ENCODE measurements around the gene C3orf38. TPM values are rescaled to one million over a fixed set of nuclear protein-coding genes. Genes with fewer than 3 reads are reported as not detected.

Gene C3orf38
- total RNA-seq, 1 experiment from 2014 or later = 24.1 TPM

DNA sequence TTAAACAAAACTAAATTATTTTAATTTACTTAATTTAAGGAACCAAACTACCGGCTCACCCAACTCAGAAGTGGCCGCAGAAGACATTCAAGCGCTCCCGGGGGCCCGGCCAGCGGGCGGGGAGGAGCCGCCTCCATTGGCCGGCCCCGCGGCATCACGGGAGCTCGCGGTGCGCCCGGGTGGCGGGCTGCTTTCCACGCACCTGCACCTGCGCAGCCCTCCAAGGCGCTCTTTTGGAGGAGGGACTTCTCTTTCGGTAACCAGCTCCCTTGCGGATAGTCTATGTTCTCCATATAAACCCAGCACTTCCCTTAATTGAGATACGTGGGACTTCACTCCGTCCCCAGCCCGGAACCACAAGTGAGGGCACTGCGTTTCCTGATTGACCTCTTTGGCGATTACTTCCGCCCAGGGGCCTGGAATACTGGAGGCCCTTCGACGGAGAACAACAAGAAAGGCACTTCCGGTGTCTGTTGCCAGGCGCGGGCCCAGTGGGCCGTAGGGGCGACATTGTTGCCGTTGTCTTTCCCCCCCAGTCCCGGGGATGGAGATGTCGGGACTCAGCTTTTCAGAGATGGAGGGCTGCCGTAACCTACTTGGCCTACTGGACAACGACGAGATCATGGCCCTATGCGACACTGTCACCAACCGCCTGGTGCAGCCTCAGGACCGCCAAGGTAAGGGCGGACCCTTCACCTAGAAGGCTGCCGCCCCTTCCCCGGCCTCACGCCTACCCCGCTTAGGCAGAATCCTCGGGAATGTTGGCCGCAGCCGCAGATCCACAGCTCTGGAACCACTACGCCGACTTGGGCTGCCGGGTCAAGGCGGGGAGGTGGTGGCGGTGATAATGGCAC is at the start of gene C3orf38 (continued):
- TF ChIP-seq, protein P1, sequence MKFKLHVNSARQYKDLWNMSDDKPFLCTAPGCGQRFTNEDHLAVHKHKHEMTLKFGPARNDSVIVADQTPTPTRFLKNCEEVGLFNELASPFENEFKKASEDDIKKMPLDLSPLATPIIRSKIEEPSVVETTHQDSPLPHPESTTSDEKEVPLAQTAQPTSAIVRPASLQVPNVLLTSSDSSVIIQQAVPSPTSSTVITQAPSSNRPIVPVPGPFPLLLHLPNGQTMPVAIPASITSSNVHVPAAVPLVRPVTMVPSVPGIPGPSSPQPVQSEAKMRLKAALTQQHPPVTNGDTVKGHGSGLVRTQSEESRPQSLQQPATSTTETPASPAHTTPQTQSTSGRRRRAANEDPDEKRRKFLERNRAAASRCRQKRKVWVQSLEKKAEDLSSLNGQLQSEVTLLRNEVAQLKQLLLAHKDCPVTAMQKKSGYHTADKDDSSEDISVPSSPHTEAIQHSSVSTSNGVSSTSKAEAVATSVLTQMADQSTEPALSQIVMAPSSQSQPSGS (CRISPR knock-in tag; IDR thresholded peaks at IDR 0.05; ENCODE audit: borderline replicate concordance, low read depth) = no peak; the same call in 1 of the 2 replicates
- TF ChIP-seq SMAD3 (CRISPR knock-in tag; IDR thresholded peaks at IDR 0.05; ENCODE audit: borderline replicate concordance) (no peak), JUN (CRISPR knock-in tag; IDR thresholded peaks at IDR 0.05) (no peak), ZNF317 (CRISPR knock-in tag; IDR thresholded peaks at IDR 0.05; ENCODE audit: borderline replicate concordance, low read depth) (no peak), IRF2 (CRISPR knock-in tag; IDR thresholded peaks at IDR 0.05; ENCODE audit: borderline replicate concordance, low read depth) (no peak), RORB (CRISPR knock-in tag; IDR thresholded peaks at IDR 0.05) (no peak)
- TF ChIP-seq, protein P2, sequence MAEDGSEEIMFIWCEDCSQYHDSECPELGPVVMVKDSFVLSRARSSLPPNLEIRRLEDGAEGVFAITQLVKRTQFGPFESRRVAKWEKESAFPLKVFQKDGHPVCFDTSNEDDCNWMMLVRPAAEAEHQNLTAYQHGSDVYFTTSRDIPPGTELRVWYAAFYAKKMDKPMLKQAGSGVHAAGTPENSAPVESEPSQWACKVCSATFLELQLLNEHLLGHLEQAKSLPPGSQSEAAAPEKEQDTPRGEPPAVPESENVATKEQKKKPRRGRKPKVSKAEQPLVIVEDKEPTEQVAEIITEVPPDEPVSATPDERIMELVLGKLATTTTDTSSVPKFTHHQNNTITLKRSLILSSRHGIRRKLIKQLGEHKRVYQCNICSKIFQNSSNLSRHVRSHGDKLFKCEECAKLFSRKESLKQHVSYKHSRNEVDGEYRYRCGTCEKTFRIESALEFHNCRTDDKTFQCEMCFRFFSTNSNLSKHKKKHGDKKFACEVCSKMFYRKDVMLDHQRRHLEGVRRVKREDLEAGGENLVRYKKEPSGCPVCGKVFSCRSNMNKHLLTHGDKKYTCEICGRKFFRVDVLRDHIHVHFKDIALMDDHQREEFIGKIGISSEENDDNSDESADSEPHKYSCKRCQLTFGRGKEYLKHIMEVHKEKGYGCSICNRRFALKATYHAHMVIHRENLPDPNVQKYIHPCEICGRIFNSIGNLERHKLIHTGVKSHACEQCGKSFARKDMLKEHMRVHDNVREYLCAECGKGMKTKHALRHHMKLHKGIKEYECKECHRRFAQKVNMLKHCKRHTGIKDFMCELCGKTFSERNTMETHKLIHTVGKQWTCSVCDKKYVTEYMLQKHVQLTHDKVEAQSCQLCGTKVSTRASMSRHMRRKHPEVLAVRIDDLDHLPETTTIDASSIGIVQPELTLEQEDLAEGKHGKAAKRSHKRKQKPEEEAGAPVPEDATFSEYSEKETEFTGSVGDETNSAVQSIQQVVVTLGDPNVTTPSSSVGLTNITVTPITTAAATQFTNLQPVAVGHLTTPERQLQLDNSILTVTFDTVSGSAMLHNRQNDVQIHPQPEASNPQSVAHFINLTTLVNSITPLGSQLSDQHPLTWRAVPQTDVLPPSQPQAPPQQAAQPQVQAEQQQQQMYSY (CRISPR knock-in tag; IDR thresholded peaks at IDR 0.05) = no peak
- TF ChIP-seq, protein P3, sequence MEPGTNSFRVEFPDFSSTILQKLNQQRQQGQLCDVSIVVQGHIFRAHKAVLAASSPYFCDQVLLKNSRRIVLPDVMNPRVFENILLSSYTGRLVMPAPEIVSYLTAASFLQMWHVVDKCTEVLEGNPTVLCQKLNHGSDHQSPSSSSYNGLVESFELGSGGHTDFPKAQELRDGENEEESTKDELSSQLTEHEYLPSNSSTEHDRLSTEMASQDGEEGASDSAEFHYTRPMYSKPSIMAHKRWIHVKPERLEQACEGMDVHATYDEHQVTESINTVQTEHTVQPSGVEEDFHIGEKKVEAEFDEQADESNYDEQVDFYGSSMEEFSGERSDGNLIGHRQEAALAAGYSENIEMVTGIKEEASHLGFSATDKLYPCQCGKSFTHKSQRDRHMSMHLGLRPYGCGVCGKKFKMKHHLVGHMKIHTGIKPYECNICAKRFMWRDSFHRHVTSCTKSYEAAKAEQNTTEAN (CRISPR knock-in tag; IDR thresholded peaks at IDR 0.05) = no peak
- TF ChIP-seq, protein P4, sequence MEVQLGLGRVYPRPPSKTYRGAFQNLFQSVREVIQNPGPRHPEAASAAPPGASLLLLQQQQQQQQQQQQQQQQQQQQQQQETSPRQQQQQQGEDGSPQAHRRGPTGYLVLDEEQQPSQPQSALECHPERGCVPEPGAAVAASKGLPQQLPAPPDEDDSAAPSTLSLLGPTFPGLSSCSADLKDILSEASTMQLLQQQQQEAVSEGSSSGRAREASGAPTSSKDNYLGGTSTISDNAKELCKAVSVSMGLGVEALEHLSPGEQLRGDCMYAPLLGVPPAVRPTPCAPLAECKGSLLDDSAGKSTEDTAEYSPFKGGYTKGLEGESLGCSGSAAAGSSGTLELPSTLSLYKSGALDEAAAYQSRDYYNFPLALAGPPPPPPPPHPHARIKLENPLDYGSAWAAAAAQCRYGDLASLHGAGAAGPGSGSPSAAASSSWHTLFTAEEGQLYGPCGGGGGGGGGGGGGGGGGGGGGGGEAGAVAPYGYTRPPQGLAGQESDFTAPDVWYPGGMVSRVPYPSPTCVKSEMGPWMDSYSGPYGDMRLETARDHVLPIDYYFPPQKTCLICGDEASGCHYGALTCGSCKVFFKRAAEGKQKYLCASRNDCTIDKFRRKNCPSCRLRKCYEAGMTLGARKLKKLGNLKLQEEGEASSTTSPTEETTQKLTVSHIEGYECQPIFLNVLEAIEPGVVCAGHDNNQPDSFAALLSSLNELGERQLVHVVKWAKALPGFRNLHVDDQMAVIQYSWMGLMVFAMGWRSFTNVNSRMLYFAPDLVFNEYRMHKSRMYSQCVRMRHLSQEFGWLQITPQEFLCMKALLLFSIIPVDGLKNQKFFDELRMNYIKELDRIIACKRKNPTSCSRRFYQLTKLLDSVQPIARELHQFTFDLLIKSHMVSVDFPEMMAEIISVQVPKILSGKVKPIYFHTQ (CRISPR knock-in tag; IDR thresholded peaks at IDR 0.05) = no peak
- TF ChIP-seq, protein P5, sequence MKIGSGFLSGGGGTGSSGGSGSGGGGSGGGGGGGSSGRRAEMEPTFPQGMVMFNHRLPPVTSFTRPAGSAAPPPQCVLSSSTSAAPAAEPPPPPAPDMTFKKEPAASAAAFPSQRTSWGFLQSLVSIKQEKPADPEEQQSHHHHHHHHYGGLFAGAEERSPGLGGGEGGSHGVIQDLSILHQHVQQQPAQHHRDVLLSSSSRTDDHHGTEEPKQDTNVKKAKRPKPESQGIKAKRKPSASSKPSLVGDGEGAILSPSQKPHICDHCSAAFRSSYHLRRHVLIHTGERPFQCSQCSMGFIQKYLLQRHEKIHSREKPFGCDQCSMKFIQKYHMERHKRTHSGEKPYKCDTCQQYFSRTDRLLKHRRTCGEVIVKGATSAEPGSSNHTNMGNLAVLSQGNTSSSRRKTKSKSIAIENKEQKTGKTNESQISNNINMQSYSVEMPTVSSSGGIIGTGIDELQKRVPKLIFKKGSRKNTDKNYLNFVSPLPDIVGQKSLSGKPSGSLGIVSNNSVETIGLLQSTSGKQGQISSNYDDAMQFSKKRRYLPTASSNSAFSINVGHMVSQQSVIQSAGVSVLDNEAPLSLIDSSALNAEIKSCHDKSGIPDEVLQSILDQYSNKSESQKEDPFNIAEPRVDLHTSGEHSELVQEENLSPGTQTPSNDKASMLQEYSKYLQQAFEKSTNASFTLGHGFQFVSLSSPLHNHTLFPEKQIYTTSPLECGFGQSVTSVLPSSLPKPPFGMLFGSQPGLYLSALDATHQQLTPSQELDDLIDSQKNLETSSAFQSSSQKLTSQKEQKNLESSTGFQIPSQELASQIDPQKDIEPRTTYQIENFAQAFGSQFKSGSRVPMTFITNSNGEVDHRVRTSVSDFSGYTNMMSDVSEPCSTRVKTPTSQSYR (CRISPR knock-in tag; IDR thresholded peaks at IDR 0.05) = no peak

DNA sequence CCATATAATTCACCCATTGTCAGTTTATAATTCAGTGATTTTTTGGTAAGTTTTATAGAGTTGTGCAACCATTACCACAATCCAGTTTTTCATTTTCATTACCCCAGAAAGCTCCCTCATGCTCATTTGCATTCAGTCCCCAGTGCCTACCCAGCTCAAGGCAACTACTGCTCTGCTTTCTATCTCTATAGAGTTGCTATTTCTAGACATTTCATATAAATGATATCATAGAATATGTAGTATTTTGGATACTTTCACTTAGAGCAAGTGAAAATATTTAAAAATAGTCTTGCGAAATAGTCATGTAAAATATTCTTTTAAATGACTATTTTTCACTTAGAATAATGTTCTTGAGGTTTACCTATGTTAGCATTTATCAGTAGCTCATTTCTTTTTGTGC is 48.6 kb upstream of the C3orf38 start:
- CTCF ChIA-PET = interaction anchor here (3.9 kb wide), 1 partner anchor 12 kb away, joined by 17 read pairs; no protein-coding TSS in a partner anchor
- no peak overlapping the region for H3K27ac Mint-ChIP-seq
- peaks cover 27% of the 10 kb centered on the region for H3K36me3 Mint-ChIP-seq
- TF ChIP-seq GRHL2 (CRISPR knock-in tag; IDR thresholded peaks at IDR 0.05; ENCODE audit: insufficient replicate concordance, severe bottlenecking) (no peak), NFE2L1 (CRISPR knock-in tag; IDR thresholded peaks at IDR 0.05) (no peak), ZNF416 (CRISPR knock-in tag; IDR thresholded peaks at IDR 0.05) (no peak), FOXJ3 (CRISPR knock-in tag; IDR thresholded peaks at IDR 0.05; ENCODE audit: borderline replicate concordance) (no peak)
- TF ChIP-seq, protein P6, sequence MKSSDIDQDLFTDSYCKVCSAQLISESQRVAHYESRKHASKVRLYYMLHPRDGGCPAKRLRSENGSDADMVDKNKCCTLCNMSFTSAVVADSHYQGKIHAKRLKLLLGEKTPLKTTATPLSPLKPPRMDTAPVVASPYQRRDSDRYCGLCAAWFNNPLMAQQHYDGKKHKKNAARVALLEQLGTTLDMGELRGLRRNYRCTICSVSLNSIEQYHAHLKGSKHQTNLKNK (CRISPR knock-in tag; IDR thresholded peaks at IDR 0.05) = no peak
- TF ChIP-seq, protein P7, sequence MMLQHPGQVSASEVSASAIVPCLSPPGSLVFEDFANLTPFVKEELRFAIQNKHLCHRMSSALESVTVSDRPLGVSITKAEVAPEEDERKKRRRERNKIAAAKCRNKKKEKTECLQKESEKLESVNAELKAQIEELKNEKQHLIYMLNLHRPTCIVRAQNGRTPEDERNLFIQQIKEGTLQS (CRISPR knock-in tag; conservative IDR thresholded peaks at IDR 0.05) = no peak
- TF ChIP-seq, protein P8, sequence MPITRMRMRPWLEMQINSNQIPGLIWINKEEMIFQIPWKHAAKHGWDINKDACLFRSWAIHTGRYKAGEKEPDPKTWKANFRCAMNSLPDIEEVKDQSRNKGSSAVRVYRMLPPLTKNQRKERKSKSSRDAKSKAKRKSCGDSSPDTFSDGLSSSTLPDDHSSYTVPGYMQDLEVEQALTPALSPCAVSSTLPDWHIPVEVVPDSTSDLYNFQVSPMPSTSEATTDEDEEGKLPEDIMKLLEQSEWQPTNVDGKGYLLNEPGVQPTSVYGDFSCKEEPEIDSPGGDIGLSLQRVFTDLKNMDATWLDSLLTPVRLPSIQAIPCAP (CRISPR knock-in tag; IDR thresholded peaks at IDR 0.05) = no peak
- no peak overlapping the region for H3K4me3 Mint-ChIP-seq
- H3K27me3 Mint-ChIP-seq (ENCODE audit: low read depth) = no peaks in the 10 kb centered on the region
- no peaks in the 10 kb centered on the region for H3K4me1 Mint-ChIP-seq
- no peak for ATAC-seq
- no peak for DNase-seq (ENCODE audit: low spot score)
- H3K9me3 Mint-ChIP-seq = peaks cover 20% of the 10 kb centered on the region
- POLR2A ChIA-PET = no interaction called here

Measured in WTC11 (cell line).